KOPT-K1 (cell line): ENCODE measurements around the gene LRP5.
"Not testable (repeated sequence)": the region's sequence is repeated elsewhere in the genome, so short reads cannot be mapped to it uniquely, and the experiment has no call there.

Experiments used
- H3K27ac ChIP-seq: fragments of 200-600 bp; sonication (generic); 2 replicates; pipeline ENCODE4 v1.5.1; 2016; ENCODE audit warnings: antibody characterized with exemption, mild to moderate bottlenecking, low read depth, low read length; ENCODE audit not compliant: poor library complexity, severe bottlenecking
- H3K36me3 ChIP-seq: fragments of 200-600 bp; sonication (generic); 2 replicates; pipeline ENCODE4 v1.5.1; 2017; ENCODE audit warnings: antibody characterized with exemption, mild to moderate bottlenecking, low read length, moderate library complexity; ENCODE audit not compliant: insufficient read depth
- H3K9me3 ChIP-seq: fragments of 200-600 bp; sonication (generic); 2 replicates; pipeline ENCODE4 v1.5.1; 2017; ENCODE audit warnings: antibody characterized with exemption, low read length, mild to moderate bottlenecking; ENCODE audit not compliant: insufficient read depth, poor library complexity, severe bottlenecking

LRP5 gene

GRCh38 chr11:68423481-68423880, 111.1 kb downstream of the LRP5 start:
- Histone ChIP-seq H3K27ac (no peak overlapping the region), H3K9me3 (no peaks in the 10 kb centered on the region), H3K36me3 (no peaks in the 10 kb centered on the region; the same call in 1 of the 2 replicates)

GRCh38 chr11:68424101-68424632, 111.8 kb downstream of the LRP5 start:
- peaks cover 2% of the 10 kb centered on the region for H3K9me3 ChIP-seq
- no peak overlapping the region for H3K27ac ChIP-seq
- H3K36me3 ChIP-seq: no peaks in the 10 kb centered on the region; the same call in 1 of the 2 replicates

GRCh38 chr11:68424981-68425865, 112.8 kb downstream of the LRP5 start:
- Histone ChIP-seq H3K27ac (no peak overlapping the region), H3K36me3 (no peaks in the 10 kb centered on the region; the same call in 1 of the 2 replicates), H3K9me3 (peaks cover 10% of the 10 kb centered on the region)

- Histone ChIP-seq H3K36me3 (no peaks in the 10 kb centered on the region; the same call in 1 of the 2 replicates), H3K9me3 (peaks cover 10% of the 10 kb centered on the region)
These were observed 113.5 kb downstream of the LRP5 start for GRCh38 chr11:68425866-68426380.

GRCh38 chr11:68429661-68430060, 117.3 kb downstream of the LRP5 start:
- Histone ChIP-seq H3K27ac (no peak overlapping the region), H3K9me3 (peaks cover 10% of the 10 kb centered on the region), H3K36me3 (no peaks in the 10 kb centered on the region; the same call in 1 of the 2 replicates)

More at GRCh38 chr11:68425866-68426380, 113.5 kb downstream of the LRP5 start:
- H3K27ac ChIP-seq: no peak overlapping the region

DNA sequence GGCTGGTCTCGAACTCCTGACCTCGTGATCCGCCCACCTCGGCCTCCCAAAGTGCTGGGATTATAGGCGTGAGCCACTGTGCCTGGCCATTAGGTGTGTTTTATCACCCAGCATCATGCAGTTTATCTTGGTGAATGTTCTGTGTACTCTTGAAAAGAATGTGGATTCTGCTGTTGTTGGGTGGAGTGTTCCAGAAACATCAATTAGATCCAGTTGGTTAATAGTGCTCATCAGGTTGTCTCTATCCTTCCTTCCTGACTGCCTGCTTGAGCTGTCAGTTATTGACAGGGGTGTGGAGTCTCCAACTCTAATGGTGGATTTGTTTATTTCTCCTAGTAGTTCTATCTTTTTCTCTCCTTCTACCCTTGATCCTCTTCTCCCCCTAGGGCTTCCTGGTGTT, 118.0 kb downstream of the LRP5 start:
- Histone ChIP-seq H3K9me3 (peaks cover 10% of the 10 kb centered on the region), H3K27ac (no peak overlapping the region), H3K36me3 (no peaks in the 10 kb centered on the region; the same call in 1 of the 2 replicates)

GRCh38 chr11:68430801-68431200, 118.4 kb downstream of the LRP5 start:
- H3K36me3 ChIP-seq: no peaks in the 10 kb centered on the region; the same call in 1 of the 2 replicates

GRCh38 chr11:68431984-68432645, 119.7 kb downstream of the LRP5 start:
- H3K36me3 ChIP-seq: no peaks in the 10 kb centered on the region; the same call in 1 of the 2 replicates
- H3K9me3 ChIP-seq: peaks cover 10% of the 10 kb centered on the region
- no peak overlapping the region for H3K27ac ChIP-seq

More at GRCh38 chr11:68430801-68431200, 118.4 kb downstream of the LRP5 start:
- Histone ChIP-seq H3K9me3 (peaks cover 10% of the 10 kb centered on the region), H3K27ac (no peak overlapping the region)

- H3K27ac ChIP-seq: no peak overlapping the region
- H3K36me3 ChIP-seq: no peaks in the 10 kb centered on the region; the same call in 1 of the 2 replicates
- H3K9me3 ChIP-seq: peaks cover 10% of the 10 kb centered on the region
These were observed 120.5 kb downstream of the LRP5 start for GRCh38 chr11:68432874-68433273.

DNA sequence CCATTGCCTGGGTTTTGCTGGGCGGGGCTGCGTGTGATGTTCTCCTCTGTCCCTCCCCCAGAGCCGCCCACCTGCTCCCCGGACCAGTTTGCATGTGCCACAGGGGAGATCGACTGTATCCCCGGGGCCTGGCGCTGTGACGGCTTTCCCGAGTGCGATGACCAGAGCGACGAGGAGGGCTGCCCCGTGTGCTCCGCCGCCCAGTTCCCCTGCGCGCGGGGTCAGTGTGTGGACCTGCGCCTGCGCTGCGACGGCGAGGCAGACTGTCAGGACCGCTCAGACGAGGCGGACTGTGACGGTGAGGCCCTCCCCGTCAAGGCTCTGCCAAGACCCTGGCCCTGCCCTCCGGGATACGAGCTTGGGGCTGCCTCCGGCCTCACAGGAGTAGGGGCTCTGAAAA, 121.2 kb downstream of the LRP5 start:
- Histone ChIP-seq H3K9me3 (peaks cover 10% of the 10 kb centered on the region), H3K27ac (no peak overlapping the region), H3K36me3 (no peaks in the 10 kb centered on the region; the same call in 1 of the 2 replicates)

GRCh38 chr11:68434159-68434558, 121.8 kb downstream of the LRP5 start:
- not testable (repeated sequence) for H3K27ac ChIP-seq, H3K36me3 ChIP-seq, H3K9me3 ChIP-seq

DNA sequence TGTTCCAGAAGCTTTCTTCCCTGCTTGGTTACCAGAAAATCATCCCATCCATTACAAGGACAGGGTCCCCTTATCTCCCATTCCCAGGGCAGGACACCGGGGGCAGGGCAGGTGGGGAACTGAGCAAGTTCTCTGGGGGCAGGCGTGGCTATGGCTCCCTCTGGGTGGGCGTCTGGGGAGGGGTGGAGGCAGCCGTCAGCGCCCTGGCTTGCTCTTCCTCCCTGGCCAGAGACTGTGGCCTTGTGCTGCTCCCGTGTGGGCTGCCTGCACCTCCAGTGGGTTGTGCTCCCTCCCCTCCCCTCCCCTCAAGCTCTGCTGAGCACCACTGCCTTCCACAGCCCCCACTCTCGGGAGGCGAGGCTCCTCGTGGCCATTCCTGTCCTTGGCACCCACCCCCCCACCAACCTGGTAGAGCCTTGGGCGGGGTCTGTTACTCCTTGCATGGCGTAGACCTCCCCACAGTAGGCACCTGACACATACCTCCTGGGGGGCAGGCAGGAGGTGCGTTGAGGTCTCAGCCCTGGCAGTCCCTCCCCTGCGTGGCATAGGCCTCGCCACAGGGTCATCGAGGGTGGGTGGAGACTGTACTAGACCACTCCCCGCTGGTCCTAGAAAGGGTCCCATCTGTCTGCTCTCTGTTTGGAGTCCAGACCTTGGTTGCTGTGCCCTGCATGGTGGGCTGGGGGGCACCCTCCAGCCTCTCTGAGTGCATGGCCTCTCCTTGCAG, 123.9 kb downstream of the LRP5 start:
- Histone ChIP-seq H3K9me3 (no peaks in the 10 kb centered on the region), H3K27ac (no peak overlapping the region), H3K36me3 (no peaks in the 10 kb centered on the region)

DNA sequence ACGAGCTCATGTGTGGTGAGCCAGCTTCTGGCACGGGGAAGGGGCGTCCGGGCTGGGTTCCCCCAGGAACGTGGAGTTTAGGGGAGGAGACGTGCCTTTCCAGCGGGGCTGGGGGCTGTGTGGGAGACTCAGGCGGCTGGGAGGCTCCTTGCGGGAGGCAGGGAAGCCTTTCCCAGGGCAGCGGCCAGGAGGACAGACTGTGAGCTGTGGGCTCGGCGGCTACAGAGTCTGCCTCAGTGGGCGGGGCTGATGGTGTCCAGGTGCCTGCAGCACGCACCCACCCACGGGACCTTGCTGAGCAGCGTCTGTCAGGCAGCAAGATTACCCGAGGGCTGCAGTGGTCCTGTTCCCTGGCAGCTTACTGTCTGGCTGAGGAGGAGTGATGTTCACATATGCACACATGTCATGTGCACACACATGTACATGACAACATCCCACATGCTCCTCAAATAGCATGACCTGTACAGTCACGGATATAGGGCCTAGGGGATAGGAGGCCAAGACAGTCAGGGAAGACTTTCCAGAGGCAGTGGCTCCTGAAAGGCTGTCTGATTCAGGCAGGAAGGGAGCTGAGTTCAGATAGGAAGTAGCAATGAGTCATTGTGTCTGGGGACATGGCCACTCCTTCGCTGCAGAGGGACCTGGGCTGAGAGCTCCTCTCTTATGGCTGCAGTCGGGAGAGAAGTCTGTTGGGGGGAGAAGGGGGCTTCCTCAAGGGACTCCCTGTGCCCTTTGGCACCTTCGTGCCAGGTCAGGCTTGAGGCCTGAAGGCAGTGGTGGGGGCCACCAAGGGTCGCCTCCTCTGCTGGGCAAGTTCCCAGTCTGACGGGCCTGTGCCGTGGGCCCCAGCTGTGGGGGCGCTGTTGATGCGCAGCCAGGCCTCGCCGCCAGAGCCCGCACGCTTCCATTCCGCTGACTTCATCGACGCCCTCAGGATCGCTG, 124.9 kb downstream of the LRP5 start:
- Histone ChIP-seq H3K36me3 (no peaks in the 10 kb centered on the region), H3K27ac (no peak overlapping the region), H3K9me3 (no peaks in the 10 kb centered on the region)
